Stimulated activated CD8-positive, alpha-beta memory T cell treated with anti-CD3 and anti-CD28 coated beads, Interleukin-4, amount 100 ng/mL, for 1 hour (primary cell): ENCODE data around the gene THYN1.
A peak's percentile ranks its signal among the peaks of the same experiment; 100 is the strongest.
"Not testable (repeated sequence)": the region's sequence is repeated elsewhere in the genome, so short reads cannot be mapped to it uniquely, and the experiment has no call there.

Source experiments
- DNase-seq, 2 donors: peaks; one replicate each; pipeline ENCODE4 v3.0.0-alpha.2; 2020; ENCODE audit warnings: low read depth in 2 of 2, low spot score in 1 of 2

Gene THYN1

DNA sequence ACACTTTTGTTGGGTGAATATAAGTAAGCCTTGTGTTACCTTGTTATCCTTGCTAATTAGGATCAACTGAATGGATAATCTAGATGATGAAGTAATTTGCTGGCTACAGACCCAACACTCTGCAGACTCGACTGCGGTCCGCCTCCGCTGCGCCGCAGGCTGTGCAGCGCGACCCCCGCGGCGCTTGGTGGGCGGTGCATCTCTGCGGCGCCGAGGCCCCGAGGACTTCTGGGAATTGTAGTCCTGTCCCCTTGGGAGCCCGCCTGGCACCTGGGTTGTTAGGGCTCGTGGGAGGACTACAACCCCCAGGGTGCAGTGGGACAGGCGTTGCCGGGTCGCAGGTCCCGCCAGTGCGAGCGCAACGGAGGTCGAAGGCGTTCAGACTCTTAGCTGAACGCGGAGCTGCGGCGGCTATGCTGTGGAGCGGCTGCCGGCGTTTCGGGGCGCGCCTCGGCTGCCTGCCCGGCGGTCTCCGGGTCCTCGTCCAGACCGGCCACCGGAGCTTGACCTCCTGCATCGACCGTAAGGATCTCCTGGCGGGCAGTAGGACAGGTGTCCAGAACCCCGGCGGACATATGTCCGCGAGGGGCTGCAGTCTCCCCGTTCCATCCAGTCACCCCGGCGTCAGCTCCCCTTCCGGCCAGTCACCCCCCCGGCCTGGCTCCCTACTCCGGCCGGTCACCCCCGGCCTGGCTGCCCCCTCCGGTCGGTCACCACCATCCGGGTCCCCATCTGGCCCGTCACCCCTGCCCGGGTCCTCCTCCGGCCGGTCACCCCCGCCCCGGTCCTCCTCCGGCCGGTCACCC is at the start of gene THYN1, which contains the start of gene ACAD8:
TSS of gene THYN1 (minus strand) at position 165 of the 806 bp plus-strand sequence. CDS start 470 bp downstream, outside the sequence.
TSS of gene ACAD8 (plus strand) at position 381 of the 806 bp plus-strand sequence. CDS start at position 414, 33 bp downstream.
- peak; percentile 79 to 93 for DNase-seq

- no peak for DNase-seq
Measured at GRCh38 chr11:134294664-134295063, 41.5 kb upstream of the THYN1 start.

DNA sequence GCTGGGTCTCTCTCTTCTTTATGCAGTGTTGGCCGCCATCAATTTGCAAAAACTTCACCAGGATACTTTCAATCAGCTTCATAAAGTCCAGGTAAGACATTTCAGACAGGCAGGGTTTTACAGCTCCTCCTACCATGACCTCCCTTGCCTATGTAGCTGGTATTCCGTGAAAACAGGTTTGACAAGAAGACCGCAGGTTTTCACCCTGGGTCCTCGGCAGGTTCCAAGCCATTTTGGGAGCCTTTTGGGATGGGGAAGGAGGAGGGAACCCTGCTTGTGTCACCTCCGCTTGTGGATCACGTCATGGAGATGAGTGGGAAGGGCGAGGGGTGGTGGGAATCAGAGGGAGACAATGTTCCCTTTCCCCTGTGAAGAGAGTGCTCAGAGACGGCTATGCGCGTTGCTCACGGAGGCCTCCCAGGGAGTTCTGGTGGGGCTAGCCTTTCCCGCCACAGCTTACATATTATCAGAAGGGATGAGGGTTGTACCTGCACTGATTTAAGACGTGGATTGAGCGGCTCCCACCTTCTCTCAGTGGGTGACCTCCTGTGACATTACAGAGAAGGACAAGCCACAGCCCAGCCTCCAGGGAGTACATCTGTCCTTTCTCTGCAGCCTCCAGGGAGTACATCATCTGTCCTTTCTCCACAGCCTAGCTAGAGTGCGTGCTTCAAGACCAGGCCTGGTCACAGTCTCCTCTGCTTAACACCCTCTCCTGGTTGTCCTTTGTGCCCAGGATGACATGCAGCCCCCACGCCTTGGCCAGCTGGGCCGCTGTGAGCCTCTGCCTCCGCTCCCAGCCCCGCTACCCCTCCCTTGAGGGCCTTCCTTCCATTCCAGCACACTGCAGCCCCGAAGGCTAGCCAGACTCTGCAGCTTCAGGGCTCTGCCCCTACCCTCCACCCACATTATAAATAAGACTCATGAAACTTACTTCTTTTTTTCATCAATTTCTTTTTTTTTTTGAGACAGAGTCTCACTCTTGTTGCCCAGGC is 40.3 kb upstream of the THYN1 start:
- no peak for DNase-seq

DNA sequence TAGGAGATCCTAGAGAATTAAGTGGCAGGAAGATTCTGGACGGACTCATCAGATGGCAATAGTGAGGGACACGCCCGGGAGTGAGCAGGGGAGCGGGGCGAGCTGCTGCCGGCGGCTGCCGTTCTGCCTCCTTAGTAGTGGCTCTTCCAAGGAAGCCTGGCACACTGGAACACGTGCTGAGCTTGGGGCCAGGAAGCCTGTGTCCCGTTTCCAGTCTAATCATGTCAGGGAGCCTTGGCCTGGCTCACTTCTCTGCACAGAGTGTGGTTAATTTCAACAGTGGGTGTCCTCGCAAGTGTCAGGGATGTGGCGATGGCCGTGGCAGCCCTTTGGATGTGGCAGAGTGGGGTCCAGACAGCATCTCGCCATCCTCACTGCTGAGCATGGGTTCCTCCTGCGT is 39.5 kb upstream of the THYN1 start:
- DNase-seq: no peak

DNA sequence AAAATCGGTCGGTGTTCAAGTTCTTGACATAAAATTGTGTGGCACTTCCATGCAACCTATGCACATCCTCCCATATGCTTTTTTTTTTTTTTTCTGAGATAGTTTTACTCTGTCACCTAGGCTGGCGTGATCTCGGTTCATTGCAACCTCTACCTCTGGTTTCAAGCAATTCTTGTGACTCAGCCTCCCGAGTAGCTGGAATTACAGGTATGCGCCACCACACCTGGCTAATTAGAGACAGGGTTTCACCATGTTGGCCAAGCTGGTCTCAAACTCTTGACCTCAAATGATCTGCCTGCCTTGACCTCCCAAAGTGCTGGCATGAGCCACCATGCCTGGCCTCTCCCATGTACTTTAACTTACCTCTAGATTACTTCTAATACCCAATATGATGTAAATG is 38.0 kb upstream of the THYN1 start:
- no peak for DNase-seq

DNA sequence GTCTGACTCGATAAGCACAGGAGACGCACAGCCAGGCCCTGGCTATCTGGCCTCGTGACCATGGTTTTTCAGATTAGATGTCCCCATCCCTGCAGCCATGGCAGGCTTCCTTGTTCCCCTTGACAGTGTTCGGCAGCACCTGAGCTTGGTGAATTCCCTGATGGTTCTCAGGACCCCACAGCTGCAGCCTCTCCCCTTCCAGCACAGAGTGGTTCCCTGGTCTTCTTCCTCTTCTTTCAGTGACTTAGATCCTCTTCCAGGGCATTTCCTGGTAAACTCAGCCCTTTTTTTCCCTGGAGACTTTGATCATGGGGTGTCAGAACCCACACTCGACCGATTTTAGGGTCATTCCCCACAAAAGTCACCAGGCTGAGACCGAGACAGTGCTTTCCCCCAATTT is 37.5 kb upstream of the THYN1 start:
- no peak for DNase-seq

DNA sequence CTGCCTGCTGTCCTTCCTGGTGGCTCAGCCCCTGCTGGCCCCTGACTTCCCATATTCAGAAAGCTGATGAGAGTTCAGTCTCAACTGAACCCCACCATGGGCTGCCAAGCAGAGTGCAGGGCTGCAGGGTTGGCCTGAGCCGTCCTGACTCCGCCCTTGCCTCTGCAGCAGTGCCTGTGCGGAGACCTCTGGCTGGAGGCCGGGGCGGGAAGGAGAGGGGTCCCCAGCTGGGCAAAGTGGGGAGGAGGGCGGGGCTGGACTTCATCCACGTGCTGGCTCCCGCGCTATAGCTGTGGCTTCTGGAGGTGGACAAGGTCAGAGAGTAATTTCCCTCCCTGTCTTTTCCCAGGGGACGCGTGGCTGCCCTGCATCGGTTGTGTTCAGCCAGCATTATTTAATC is 36.6 kb upstream of the THYN1 start:
- no peak for DNase-seq

- no peak for DNase-seq
Measured at GRCh38 chr11:134289167-134289566, 36.0 kb upstream of the THYN1 start.

DNA sequence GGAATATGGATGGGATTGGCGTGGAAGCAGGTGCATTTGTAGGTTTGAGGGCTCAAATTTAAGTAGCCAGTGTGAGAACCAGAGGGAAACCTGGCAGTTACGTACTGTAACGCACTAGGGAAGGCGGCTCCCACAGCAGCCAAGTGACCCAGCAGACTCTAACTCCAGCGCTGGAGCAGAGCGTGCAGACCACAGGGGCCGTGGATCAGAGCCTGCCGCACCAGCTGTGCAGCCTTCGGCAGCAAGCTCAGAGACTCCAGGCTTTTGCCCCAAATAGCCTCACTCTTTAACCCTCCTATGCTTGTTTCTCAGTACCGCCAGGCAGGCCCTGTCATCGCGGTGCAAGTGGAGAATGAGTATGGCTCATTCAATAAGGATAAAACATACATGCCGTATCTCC is 35.3 kb upstream of the THYN1 start:
- DNase-seq: no peak

GRCh38 chr11:134287561-134287960 is 34.4 kb upstream of the THYN1 start:
- no peak for DNase-seq

DNA sequence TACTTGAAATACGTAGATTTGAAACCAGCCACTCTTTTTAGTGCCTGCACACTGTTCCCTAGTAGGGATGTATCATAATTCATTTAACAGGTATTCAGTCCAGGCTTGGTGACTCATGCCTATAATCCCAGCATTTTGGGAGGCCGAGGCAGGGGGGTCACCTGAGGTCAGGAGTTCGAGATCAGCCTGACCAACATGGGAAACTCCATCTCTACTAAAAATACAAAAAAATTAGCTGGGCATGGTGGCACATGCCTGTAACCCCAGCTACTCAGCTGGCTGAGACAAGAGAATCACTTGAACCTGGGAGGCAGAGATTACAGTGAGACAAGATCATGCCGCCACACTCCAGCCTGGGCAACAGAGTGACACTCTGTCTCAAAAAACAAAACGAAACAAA is 31.2 kb upstream of the THYN1 start:
- DNase-seq: not testable (repeated sequence)

DNA sequence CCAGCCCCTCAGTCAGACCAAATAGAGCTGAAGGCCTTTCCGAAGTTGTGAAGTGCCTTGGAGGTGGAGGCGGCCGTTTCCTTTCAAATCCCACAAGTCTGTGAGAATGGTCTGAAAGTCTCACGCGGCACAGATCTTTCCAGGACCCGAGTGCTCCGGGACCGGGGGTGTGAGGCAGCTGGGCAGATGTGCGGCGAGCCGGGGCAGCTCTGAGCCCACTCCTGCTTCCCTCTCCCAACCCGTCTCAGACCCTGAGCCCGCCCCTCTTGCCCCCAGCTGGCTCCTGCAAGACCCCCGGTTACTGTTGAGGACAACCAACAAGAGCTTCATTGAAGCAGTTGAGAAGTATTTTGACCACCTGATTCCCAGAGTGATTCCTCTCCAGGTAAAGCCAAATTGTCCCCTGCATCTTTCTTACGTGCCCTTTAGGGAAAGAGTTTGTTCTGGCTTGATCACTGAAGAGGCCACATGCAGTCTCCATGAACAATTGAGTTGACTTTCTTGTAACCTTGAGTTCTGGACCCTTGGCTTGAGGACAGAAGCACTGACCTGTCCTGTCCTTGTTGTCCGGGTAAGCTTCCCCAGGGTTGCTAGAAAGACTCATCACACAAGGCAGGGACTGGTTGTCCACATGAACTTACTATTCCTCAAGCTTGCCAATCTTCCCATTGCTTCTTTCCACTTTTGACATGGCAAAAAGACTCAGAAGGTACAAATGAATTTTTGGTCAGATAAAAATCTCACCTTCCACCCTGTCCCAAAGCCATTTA is 30.5 kb upstream of the THYN1 start:
- no peak for DNase-seq

DNA sequence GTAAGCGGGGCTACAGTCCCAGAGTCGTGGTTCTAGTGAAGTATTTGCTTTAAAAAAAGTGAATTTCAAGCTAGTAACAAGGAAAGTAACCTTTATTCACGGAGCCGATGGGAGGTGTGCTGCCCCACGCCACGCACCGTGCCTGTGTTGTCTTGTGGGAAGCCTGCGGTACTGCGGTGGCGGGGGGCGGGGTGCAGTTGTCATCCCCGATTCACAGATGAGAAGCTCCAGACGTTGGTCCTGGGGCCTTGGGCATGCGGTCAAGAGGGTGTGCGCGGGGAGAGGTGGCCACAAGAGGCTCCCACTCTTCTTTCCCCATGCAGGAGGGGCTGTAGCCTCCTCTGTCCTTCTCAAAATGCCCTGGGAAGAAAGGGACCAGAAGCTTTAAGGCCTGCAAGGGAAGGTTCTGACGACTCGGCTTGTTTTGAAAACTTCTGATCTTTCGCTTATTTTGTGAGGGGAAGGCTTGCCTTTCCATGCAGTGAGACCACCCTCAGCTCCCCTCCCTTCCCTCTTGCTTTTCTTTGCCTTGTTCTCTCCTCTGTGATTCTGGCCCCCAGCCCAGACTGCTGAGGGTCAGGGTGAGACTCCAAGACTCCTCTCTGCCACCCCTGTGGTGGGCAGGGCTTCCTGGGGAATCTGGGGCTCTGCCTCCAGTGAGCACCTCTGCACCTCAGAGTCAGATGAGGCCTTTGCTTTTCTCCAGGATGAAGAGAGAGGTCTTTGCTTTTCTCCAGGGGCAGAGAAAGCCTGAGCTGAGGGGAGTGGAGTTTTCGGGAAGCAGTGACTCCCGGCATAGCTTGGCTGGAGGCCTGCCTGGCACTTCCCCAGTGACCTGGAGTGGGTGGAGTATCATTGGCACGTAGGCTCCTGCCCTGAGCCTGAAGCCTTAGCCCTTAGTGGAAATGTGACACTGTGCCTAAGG is 29.2 kb upstream of the THYN1 start:
- no peak for DNase-seq

- DNase-seq: not testable (repeated sequence)
Measured at GRCh38 chr11:134281635-134282034, 28.5 kb upstream of the THYN1 start.

DNA sequence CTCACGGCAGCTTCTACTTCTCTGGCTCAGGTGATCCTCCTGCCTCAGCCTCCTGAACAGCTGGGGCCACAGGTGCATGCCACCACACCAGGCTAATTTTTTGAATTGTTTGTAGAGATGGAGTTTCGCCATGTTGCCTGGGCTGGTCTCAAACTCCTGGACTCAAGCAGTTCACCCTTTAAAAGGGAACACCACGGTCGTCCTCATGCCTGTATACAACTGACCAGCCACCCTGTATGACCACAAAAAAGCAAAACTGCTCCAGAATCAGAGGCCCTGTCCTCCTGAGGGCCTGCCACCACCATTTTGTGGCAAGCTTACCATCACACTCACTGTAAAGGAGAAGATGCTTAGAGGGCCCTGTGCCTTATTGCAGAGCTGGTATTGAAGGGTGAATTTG is 25.2 kb upstream of the THYN1 start:
- DNase-seq: no peak

DNA sequence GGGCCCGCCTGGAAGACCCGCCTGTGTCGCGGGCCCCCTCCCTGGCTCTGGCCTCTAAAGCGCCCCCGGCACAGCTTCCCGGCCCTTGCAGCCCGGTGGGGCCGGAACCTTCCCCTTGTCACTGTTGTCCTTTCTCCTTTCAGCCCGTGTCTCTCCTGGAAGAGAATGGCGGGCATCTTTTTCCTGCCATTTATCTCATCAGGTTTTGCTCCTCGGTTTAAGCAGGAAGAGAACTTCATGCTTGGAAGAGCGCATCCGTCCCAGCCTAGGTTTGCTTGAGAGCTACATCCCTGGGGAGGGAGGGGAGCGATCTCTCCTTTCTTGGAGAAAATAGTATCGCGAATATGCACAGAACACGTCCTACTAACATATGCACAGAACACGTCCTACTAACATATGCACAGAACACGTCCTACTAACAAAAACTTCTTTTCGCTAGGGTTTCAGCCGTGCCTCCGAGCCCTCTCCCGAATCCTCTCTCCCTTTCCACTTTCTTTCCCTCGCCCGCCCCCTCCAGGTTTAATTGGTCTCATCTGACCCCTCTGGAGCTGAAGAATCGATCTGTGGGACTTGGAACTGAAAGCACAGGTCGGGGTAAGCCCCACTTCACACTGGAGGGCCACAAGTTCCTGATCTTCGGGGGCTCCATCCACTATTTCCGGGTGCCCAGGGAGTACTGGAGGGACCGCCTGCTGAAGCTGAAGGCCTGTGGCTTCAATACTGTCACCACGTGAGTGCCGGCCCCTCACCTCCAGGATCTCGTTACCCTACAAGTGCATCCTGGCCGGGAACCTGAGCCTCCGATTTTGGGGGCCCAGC is 24.2 kb upstream of the THYN1 start:
- DNase-seq: no peak

DNA sequence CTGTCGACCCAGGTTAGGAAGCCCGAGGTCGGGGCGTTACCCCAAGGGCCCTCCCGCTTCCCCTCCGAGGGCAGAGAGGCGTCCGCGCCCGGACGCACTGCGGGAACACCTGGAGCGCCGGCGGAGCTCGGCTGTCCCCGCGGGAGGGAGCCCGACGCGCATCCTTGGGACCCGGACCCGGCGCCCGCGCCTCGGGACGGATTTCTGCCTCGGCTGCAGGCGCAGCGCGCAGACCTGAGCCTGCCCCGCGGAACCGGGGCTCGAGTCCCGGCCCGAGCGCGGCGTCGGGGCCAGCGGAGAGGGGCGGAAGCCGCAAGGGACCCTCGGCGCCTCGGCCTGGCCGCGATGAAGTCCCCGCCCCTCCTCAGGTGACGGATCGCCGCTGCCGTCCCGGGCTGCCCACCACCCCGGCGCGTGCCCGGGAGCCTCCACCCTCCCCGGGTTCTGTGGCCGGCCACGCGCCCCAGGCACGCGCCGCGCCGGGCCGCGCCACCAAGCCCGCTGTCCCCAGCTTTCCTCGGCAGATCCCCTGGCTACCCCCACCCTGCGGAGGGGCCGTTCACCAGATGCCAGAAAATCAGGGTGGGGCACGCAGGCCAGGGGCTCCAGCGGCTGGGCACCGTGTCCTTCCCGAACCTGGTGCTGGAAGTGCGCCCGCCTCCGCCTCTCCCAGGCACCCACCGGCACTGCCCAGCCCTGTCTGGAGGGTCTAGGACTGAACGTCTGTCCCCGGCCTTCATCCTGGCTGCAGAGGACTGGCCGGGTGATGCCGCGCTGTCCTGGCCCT is 23.4 kb upstream of the THYN1 start:
- DNase-seq: no peak
